Measurements from ENCODE around the gene EPHA5.

DNA sequence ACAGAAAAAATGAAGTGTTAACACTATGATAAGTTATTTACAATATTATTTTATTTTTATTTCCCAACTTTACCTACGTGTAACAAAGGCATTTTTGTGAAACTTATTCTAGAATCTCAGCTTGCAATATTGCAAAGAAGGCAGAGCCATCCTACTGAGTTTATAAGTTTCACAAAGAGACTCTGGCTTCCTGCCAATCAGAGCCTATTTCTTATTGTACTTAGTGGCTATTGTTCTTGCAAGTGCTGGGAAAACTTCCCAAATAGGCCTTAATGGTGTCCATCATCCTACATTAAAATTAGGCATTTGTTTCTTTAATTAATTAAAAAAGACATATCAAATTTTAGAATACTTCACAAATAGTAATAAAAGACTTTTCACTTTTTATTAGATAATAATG is 233.2 kb downstream of the EPHA5 start:
- TF ChIP-seq SPI1 (IDR thresholded peaks at IDR 0.05; ENCODE audit: borderline replicate concordance, low read depth): no peak
- TF ChIP-seq, protein P1, sequence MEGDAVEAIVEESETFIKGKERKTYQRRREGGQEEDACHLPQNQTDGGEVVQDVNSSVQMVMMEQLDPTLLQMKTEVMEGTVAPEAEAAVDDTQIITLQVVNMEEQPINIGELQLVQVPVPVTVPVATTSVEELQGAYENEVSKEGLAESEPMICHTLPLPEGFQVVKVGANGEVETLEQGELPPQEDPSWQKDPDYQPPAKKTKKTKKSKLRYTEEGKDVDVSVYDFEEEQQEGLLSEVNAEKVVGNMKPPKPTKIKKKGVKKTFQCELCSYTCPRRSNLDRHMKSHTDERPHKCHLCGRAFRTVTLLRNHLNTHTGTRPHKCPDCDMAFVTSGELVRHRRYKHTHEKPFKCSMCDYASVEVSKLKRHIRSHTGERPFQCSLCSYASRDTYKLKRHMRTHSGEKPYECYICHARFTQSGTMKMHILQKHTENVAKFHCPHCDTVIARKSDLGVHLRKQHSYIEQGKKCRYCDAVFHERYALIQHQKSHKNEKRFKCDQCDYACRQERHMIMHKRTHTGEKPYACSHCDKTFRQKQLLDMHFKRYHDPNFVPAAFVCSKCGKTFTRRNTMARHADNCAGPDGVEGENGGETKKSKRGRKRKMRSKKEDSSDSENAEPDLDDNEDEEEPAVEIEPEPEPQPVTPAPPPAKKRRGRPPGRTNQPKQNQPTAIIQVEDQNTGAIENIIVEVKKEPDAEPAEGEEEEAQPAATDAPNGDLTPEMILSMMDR (IDR thresholded peaks at IDR 0.05; ENCODE audit: insufficient read depth, low read length): no peak
